ENCODE data around the gene IL5RA.

Gene IL5RA

DNA sequence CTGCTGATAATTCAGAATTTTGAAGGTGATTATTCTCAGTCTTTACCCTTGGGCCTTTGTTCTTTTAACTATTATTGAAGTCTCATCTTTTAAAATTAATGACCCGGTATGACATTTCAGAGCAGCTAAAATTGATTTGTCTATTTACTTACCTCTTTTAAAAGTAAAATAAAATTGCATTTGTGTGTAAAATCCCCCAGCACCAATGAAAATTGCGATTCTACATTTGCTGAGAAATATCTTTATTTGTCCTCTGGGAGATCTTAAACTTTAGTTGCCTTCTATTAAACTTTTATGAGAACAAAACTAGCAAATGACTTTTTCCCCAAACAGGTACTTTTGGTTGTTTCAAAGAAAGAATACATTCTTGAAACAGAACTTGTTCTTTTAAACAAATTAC is 7.5 kb upstream of the IL5RA start:
- Histone ChIP-seq H3K9me3 (no peaks in the 10 kb centered on the region), H3K4me3 (no peak overlapping the region), H3K36me3 (no peaks in the 10 kb centered on the region), H3K4me1 (no peaks in the 10 kb centered on the region), H3K27me3 (no peaks in the 10 kb centered on the region), H3K27ac (no peak overlapping the region)
- TF ChIP-seq, protein P1, sequence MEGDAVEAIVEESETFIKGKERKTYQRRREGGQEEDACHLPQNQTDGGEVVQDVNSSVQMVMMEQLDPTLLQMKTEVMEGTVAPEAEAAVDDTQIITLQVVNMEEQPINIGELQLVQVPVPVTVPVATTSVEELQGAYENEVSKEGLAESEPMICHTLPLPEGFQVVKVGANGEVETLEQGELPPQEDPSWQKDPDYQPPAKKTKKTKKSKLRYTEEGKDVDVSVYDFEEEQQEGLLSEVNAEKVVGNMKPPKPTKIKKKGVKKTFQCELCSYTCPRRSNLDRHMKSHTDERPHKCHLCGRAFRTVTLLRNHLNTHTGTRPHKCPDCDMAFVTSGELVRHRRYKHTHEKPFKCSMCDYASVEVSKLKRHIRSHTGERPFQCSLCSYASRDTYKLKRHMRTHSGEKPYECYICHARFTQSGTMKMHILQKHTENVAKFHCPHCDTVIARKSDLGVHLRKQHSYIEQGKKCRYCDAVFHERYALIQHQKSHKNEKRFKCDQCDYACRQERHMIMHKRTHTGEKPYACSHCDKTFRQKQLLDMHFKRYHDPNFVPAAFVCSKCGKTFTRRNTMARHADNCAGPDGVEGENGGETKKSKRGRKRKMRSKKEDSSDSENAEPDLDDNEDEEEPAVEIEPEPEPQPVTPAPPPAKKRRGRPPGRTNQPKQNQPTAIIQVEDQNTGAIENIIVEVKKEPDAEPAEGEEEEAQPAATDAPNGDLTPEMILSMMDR (IDR thresholded peaks at IDR 0.05), result no peak
- intact Hi-C loops (cut with DNase I; ENCODE audit: low total_unique reads), result no loop called here
- DNase-seq, result no peak

- Histone ChIP-seq H3K4me3 (no peak overlapping the region), H3K9me3 (no peaks in the 10 kb centered on the region), H3K27ac (no peak overlapping the region), H3K4me1 (no peaks in the 10 kb centered on the region), H3K36me3 (no peaks in the 10 kb centered on the region), H3K27me3 (no peaks in the 10 kb centered on the region)
- DNase-seq, result no peak
- intact Hi-C loops (cut with DNase I; ENCODE audit: low total_unique reads), result no loop called here
- TF ChIP-seq, protein P1 (IDR thresholded peaks at IDR 0.05), result no peak
Observed at GRCh38 chr3:3113042-3113709, 3.0 kb upstream of the IL5RA start.

- Histone ChIP-seq H3K36me3 (no peaks in the 10 kb centered on the region), H3K27me3 (no peaks in the 10 kb centered on the region), H3K27ac (no peak overlapping the region), H3K9me3 (no peaks in the 10 kb centered on the region), H3K4me1 (no peaks in the 10 kb centered on the region), H3K4me3 (no peak overlapping the region)
- TF ChIP-seq, protein P1 (IDR thresholded peaks at IDR 0.05), result no peak
- DNase-seq, result no peak
- intact Hi-C loops (cut with DNase I; ENCODE audit: low total_unique reads), result no loop called here
Observed at GRCh38 chr3:3110749-3111361, 681 bp upstream of the IL5RA start.

DNA sequence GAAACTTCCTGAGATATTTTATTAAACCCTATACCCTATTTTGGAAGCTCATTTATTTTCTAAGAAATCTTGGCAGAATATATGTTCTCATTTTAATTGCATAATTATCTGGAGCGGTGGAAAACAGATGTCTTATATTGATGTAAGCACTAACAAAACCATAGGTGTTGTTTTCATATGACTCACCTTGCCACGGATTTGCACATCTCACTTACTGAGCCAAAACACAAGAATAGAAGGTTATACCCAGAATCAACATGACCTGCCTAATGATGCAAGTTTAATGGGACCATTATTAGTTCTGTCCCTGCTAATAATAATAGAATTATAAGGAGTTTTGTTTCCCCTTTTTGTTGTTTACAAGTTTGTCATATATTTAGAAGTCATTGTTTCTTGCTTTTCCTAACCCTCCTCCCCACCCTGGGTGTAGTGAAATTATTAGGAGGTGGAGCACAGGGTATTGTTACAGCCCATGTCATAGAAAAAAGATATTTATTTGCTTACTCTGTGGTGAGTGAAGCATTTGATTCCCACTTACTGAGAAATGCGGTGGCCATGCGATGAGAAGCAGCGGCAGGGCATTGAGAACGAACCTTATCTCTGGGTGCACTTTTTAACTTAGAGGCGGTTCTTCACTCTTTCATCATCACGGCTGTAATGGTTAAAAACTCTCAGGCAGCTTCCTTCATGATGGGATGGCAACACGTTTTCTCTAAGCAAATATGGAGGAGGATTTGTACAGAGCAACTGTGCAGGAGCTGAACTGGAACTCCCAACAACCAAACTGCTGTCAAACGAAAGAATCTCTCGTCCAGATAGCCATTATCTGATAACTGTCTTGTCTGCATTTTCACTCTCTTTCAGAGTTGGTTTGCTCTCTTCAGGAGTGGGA is 521 bp downstream of the IL5RA start:
- H3K27ac ChIP-seq, result no peak overlapping the region
- no peaks in the 10 kb centered on the region for H3K36me3 ChIP-seq
- intact Hi-C loops (cut with DNase I; ENCODE audit: low total_unique reads), result no loop called here
- H3K27me3 ChIP-seq, result no peaks in the 10 kb centered on the region
- H3K4me3 ChIP-seq, result no peak overlapping the region
- H3K9me3 ChIP-seq, result no peaks in the 10 kb centered on the region
- no peaks in the 10 kb centered on the region for H3K4me1 ChIP-seq
- DNase-seq, result no peak
- TF ChIP-seq, protein P1 (IDR thresholded peaks at IDR 0.05), result no peak

GRCh38 chr3:3107858-3108257 is 2.3 kb downstream of the IL5RA start:
- Histone ChIP-seq H3K27me3 (no peaks in the 10 kb centered on the region), H3K27ac (no peak overlapping the region), H3K9me3 (no peaks in the 10 kb centered on the region), H3K4me3 (no peak overlapping the region), H3K36me3 (no peaks in the 10 kb centered on the region), H3K4me1 (no peaks in the 10 kb centered on the region)
- intact Hi-C loops (cut with DNase I; ENCODE audit: low total_unique reads), result no loop called here
- TF ChIP-seq, protein P1 (IDR thresholded peaks at IDR 0.05), result no peak
- no peak for DNase-seq

Data from tibial artery (tissue), 4 donors.